WTC11 (cell line): ENCODE measurements around the gene TP53INP2. TPM values are rescaled to one million over a fixed set of nuclear protein-coding genes. Genes with fewer than 3 reads are reported as not detected.
"Not testable (repeated sequence)": the region's sequence is repeated elsewhere in the genome, so short reads cannot be mapped to it uniquely, and the experiment has no call there.

Source experiments
- ATAC-seq: fragments of 200-7000 bp; cut with Tn5 transposase; 2 replicates; pipeline ENCODE4 v1.10.0; 2021; ENCODE audit warnings: mild to moderate bottlenecking, moderate library complexity
- CTCF ChIA-PET: fragments of 300-600 bp; sonication (Branson Sonifier 250); formaldehyde crosslinking; loops from one replicate; lab custom pipeline; 2021; ENCODE audit warnings: antibody characterized with exemption; lab: Charles Lee
- POLR2A ChIA-PET: fragments of 350-600 bp; sonication (Branson Sonifier 250); formaldehyde crosslinking; loops from one replicate; lab custom pipeline; 2021; ENCODE audit warnings: antibody characterized with exemption; lab: Charles Lee
- DNase-seq: peaks from one replicate; pipeline ENCODE4 v3.0.0; 2021; ENCODE audit warnings: low spot score
- H3K27ac Mint-ChIP-seq: 2 replicates; pipeline ENCODE4 v1.8.0; 2021; ENCODE audit warnings: mixed read lengths
- H3K27me3 Mint-ChIP-seq: 2 replicates; pipeline ENCODE4 v1.8.0; 2021; ENCODE audit warnings: low read depth, mild to moderate bottlenecking, moderate library complexity, mixed read lengths
- H3K36me3 Mint-ChIP-seq: 2 replicates; pipeline ENCODE4 v1.8.0; 2021; ENCODE audit warnings: mixed read lengths
- H3K4me1 Mint-ChIP-seq: 2 replicates; pipeline ENCODE4 v1.8.0; 2022; ENCODE audit warnings: mixed read lengths
- H3K4me3 Mint-ChIP-seq: 2 replicates; pipeline ENCODE4 v1.8.0; 2021; ENCODE audit warnings: mild to moderate bottlenecking, moderate library complexity, mixed read lengths
- H3K9me3 Mint-ChIP-seq: 2 replicates; pipeline ENCODE4 v1.8.0; 2021; ENCODE audit warnings: mixed read lengths
- ESRRA ChIP-seq: sonication (generic); formaldehyde crosslinking; IDR thresholded peaks from 2 replicates; pipeline ENCODE4 v1.8.1; 2022; ENCODE audit warnings: mild to moderate bottlenecking, missing genetic modification reagents, borderline replicate concordance
- GABPB1 ChIP-seq: sonication (generic); formaldehyde crosslinking; IDR thresholded peaks from 2 replicates; pipeline ENCODE4 v1.8.1; 2023; ENCODE audit warnings: mild to moderate bottlenecking, missing genetic modification reagents
- HMGXB4 ChIP-seq: sonication (generic); formaldehyde crosslinking; IDR thresholded peaks from 2 replicates; pipeline ENCODE4 v1.8.1; 2023; ENCODE audit warnings: mild to moderate bottlenecking, moderate library complexity, missing genetic modification reagents
- OVOL2 ChIP-seq: fragments of 250-450 bp; sonication (Bioruptor Pico); IDR thresholded peaks from 2 replicates; pipeline ENCODE4 v1.9.0; 2021; ENCODE audit warnings: mild to moderate bottlenecking, borderline replicate concordance
- SP1 ChIP-seq: sonication (generic); formaldehyde crosslinking; conservative IDR thresholded peaks from 2 replicates; pipeline ENCODE4 v1.8.1; 2022; ENCODE audit warnings: missing genetic modification reagents
- ZNF263 ChIP-seq: sonication (generic); formaldehyde crosslinking; IDR thresholded peaks from 2 replicates; pipeline ENCODE4 v1.8.1; 2022; ENCODE audit warnings: low read depth, mild to moderate bottlenecking, moderate library complexity, missing genetic modification reagents
- ZNF671 ChIP-seq: fragments of 250-450 bp; sonication (Bioruptor Pico); IDR thresholded peaks from 2 replicates; pipeline ENCODE4 v1.8.0; 2021; ENCODE audit warnings: mild to moderate bottlenecking
- total RNA-seq: library from RNA; stranded (reverse); gene quantifications from 3 replicates; pipeline ENCODE4 v1.2.3, GENCODE V29; 2021
- TF ChIP-seq, protein P1 (sequence below): sonication (generic); formaldehyde crosslinking; IDR thresholded peaks from 2 replicates; pipeline ENCODE4 v1.8.0; 2023; ENCODE audit warnings: missing genetic modification reagents
- TF ChIP-seq, protein P2 (sequence below): sonication (generic); formaldehyde crosslinking; IDR thresholded peaks from 2 replicates; pipeline ENCODE4 v1.8.1; 2023; ENCODE audit warnings: mild to moderate bottlenecking, missing genetic modification reagents, moderate library complexity
- TF ChIP-seq, protein P3 (sequence below): sonication (generic); formaldehyde crosslinking; IDR thresholded peaks from 2 replicates; pipeline ENCODE4 v1.8.1; 2023; ENCODE audit warnings: mild to moderate bottlenecking, missing genetic modification reagents
- TF ChIP-seq, protein P4 (sequence below): sonication (generic); formaldehyde crosslinking; IDR thresholded peaks from 2 replicates; pipeline ENCODE4 v1.8.1; 2023; ENCODE audit warnings: mild to moderate bottlenecking, missing genetic modification reagents, borderline replicate concordance

Gene TP53INP2
- total RNA-seq, 1 experiment from 2014 or later, result 4.3 TPM

DNA sequence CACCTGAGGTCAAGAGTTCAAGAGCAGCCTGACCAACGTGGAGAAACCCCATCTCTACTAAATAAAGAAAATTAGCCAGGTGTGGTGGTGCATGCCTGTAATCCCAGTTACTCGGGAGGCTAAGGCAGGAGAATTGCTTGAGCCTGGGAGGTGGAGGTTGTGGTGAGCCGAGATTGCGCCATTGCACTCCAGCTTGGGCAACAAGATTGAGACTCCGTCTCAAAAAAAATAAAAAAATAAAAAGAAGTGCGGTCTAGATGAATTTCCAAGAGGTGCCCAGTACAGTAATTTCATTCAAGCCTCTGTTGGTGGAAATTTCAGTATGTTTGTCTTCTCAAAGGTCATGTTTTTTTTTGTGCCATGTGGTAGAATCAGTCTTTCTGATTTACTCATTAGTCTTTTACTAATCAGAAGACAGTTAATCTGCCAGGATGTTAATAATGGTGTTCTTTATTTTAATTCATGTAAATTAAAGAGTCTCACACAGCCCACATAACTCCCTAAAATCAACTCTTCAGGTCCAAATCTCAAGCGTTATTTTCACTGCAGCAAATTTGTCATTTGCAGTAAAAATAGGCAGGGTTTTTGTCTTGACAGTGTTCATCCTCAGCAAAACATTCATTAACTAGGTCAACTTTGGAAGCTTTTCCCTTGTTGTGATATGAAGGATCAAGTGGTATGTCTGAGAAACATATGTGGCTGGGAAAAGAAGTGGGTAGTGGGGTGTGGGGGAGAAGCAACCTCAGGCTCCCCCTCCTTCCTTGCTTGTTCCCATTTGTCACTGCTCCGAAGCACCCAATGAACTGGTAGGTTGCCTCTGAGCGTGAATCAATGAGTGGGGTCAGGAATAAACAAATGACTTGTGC, 13.3 kb downstream of the TP53INP2 start:
- POLR2A ChIA-PET, result no interaction called here
- H3K4me1 Mint-ChIP-seq, result no peaks in the 10 kb centered on the region

DNA sequence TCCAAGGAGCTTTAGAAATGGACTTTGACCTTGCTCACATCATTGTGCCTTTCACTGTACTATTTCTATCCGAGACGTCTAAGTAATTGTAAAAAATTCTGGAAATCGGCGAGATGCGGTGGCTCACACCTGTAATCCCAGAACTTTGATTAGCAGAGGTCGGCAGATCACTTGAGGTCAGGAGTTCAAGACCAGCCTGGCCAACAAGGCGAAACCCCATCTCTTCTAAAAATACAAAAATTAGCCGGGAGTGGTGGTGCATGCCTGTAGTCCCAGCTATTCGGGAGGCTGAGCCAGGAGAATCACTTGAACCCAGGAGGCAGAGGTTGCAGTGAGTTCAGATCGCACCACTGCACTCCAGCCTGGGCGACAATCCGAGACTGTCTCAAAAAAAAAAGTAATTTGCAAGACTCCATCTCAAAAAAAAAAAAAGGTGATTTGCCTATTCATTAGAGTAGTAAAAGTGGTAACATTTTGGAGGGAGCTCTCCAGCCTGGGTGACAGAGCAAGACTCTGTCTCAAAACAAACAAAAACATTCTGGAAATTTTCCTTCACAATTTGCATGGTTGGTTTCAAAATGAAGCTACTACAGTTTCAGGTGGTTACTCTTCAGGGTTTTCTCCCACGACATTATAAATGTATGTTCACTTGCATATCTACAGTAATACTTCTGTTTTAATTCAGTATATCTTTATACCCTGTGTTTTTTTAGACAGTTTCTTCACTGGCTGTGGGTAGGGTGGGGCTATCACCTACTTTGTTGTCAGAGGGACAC, 15.3 kb downstream of the TP53INP2 start:
- CTCF ChIA-PET, result interaction anchor here (0.6 to 1.1 kb wide), 2 partner anchors 181 to 393 kb away, joined by 3 read pairs; no protein-coding TSS in a partner anchor

More for the DNA sequence above, 13.3 kb downstream of the TP53INP2 start:
- TF ChIP-seq GABPB1 (peak; percentile 37; the same call in 1 of the 2 replicates), ZNF671 (CRISPR knock-in tag) (no peak)
- DNase-seq (no peak), ATAC-seq (no peak)
- H3K4me3 Mint-ChIP-seq, result no peak overlapping the region
- CTCF ChIA-PET, result no interaction called here
- no peaks in the 10 kb centered on the region for H3K9me3 Mint-ChIP-seq
- peaks cover 2% of the 10 kb centered on the region for H3K27me3 Mint-ChIP-seq
- no peaks in the 10 kb centered on the region for H3K36me3 Mint-ChIP-seq
- H3K27ac Mint-ChIP-seq, result peak overlapping the region; percentile 23; the same call in 1 of the 2 replicates

DNA sequence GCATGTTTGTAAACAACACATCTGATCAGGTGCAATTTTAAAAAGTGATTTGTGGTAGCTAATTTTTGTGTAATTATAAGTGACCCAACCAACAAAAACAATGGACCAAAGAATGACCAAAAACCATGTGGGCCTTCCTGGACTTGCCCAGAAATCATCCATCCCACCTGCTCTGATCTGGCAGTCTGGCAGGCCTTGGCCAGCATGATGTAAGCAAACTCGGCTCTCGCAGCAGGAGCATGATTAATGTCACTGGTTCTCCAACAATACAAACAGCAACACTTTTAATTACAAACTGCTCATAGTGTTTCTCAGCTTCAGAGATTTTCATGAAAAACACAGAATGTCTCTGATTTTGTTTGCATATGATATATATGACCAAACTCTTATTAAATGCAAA, 16.1 kb downstream of the TP53INP2 start:
- no peaks in the 10 kb centered on the region for H3K27me3 Mint-ChIP-seq
- no peaks in the 10 kb centered on the region for H3K36me3 Mint-ChIP-seq
- no peaks in the 10 kb centered on the region for H3K4me1 Mint-ChIP-seq
- POLR2A ChIA-PET, result no interaction called here
- CTCF ChIA-PET, result interaction anchor here (0.6 to 1.1 kb wide), 2 partner anchors 182 to 394 kb away, joined by 3 read pairs; no protein-coding TSS in a partner anchor
- ATAC-seq (no peak), DNase-seq (no peak)
- no peak overlapping the region for H3K27ac Mint-ChIP-seq
- no peaks in the 10 kb centered on the region for H3K9me3 Mint-ChIP-seq
- no peak overlapping the region for H3K4me3 Mint-ChIP-seq
- TF ChIP-seq HMGXB4 (CRISPR knock-in tag), result no peak
- TF ChIP-seq, protein P1, sequence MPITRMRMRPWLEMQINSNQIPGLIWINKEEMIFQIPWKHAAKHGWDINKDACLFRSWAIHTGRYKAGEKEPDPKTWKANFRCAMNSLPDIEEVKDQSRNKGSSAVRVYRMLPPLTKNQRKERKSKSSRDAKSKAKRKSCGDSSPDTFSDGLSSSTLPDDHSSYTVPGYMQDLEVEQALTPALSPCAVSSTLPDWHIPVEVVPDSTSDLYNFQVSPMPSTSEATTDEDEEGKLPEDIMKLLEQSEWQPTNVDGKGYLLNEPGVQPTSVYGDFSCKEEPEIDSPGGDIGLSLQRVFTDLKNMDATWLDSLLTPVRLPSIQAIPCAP (CRISPR knock-in tag), result no peak
- no peak for TF ChIP-seq SP1
- TF ChIP-seq ESRRA (CRISPR knock-in tag), result no peak
- TF ChIP-seq ZNF263 (CRISPR knock-in tag), result no peak
- TF ChIP-seq ZNF671 (CRISPR knock-in tag), result no peak
- no peak for TF ChIP-seq OVOL2 (CRISPR knock-in tag)
- TF ChIP-seq, protein P2, sequence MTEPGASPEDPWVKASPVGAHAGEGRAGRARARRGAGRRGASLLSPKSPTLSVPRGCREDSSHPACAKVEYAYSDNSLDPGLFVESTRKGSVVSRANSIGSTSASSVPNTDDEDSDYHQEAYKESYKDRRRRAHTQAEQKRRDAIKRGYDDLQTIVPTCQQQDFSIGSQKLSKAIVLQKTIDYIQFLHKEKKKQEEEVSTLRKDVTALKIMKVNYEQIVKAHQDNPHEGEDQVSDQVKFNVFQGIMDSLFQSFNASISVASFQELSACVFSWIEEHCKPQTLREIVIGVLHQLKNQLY (CRISPR knock-in tag), result no peak
- TF ChIP-seq, protein P3, sequence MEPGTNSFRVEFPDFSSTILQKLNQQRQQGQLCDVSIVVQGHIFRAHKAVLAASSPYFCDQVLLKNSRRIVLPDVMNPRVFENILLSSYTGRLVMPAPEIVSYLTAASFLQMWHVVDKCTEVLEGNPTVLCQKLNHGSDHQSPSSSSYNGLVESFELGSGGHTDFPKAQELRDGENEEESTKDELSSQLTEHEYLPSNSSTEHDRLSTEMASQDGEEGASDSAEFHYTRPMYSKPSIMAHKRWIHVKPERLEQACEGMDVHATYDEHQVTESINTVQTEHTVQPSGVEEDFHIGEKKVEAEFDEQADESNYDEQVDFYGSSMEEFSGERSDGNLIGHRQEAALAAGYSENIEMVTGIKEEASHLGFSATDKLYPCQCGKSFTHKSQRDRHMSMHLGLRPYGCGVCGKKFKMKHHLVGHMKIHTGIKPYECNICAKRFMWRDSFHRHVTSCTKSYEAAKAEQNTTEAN (CRISPR knock-in tag), result no peak
- TF ChIP-seq, protein P4, sequence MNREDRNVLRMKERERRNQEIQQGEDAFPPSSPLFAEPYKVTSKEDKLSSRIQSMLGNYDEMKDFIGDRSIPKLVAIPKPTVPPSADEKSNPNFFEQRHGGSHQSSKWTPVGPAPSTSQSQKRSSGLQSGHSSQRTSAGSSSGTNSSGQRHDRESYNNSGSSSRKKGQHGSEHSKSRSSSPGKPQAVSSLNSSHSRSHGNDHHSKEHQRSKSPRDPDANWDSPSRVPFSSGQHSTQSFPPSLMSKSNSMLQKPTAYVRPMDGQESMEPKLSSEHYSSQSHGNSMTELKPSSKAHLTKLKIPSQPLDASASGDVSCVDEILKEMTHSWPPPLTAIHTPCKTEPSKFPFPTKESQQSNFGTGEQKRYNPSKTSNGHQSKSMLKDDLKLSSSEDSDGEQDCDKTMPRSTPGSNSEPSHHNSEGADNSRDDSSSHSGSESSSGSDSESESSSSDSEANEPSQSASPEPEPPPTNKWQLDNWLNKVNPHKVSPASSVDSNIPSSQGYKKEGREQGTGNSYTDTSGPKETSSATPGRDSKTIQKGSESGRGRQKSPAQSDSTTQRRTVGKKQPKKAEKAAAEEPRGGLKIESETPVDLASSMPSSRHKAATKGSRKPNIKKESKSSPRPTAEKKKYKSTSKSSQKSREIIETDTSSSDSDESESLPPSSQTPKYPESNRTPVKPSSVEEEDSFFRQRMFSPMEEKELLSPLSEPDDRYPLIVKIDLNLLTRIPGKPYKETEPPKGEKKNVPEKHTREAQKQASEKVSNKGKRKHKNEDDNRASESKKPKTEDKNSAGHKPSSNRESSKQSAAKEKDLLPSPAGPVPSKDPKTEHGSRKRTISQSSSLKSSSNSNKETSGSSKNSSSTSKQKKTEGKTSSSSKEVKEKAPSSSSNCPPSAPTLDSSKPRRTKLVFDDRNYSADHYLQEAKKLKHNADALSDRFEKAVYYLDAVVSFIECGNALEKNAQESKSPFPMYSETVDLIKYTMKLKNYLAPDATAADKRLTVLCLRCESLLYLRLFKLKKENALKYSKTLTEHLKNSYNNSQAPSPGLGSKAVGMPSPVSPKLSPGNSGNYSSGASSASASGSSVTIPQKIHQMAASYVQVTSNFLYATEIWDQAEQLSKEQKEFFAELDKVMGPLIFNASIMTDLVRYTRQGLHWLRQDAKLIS, result no peak

More for the DNA sequence above, 15.3 kb downstream of the TP53INP2 start:
- H3K4me1 Mint-ChIP-seq, ATAC-seq, DNase-seq, H3K36me3 Mint-ChIP-seq, POLR2A ChIA-PET, H3K27ac Mint-ChIP-seq, H3K4me3 Mint-ChIP-seq, H3K9me3 Mint-ChIP-seq, H3K27me3 Mint-ChIP-seq: not testable (repeated sequence)

DNA sequence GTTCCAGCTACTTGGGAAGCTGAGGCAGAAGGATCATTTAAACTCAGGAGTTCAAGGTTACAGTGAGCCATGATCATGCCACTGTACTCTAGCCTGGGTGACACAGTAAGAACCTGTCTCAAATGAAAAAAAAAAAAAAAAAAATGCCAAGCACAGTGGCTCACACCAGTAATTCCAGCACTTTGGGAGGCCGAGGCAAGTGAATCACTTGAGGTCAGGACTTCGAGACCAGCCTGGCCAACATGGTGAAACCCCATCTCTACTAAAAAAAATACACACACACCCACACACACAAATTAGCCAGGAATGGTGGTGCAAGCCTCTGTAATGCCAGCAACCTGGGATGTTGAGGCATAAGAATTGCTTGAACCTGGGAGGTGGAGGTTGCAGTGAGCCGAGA, 18.4 kb downstream of the TP53INP2 start:
- H3K27ac Mint-ChIP-seq, H3K9me3 Mint-ChIP-seq, H3K27me3 Mint-ChIP-seq, ATAC-seq, CTCF ChIA-PET, H3K4me1 Mint-ChIP-seq, DNase-seq, H3K36me3 Mint-ChIP-seq, H3K4me3 Mint-ChIP-seq: not testable (repeated sequence)
- POLR2A ChIA-PET, result interaction anchor here (0.7 kb wide), 1 partner anchor 462 kb away, joined by 9 read pairs; no protein-coding TSS in a partner anchor
